SHP77 (cell line): ENCODE data around the gene SYNRG.

Source experiments
- DNase-seq, 2 experiments: peaks; one replicate each; lab custom pipeline; 2025; lab: John Stamatoyannopoulos, UW

Gene SYNRG

DNA sequence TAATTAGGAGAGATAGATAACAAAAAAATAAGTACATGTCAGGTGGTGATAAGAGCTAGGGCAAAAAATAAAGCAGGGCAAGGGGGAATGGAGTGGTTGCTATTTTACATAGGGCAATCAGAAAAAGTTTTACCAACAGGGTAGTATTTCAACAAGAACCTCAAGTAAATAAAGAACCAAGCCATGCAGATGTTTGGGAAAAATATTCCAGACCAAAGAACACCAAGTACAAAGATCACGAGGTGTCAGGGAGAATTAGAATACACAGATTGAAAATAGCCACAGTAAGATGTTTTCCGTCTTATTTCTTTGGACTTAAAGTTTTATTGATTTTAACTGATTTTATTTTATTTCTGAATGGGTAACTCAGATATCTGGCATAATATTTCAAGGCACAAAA, 11.1 kb downstream of the SYNRG start:
- DNase-seq, result no peak

DNA sequence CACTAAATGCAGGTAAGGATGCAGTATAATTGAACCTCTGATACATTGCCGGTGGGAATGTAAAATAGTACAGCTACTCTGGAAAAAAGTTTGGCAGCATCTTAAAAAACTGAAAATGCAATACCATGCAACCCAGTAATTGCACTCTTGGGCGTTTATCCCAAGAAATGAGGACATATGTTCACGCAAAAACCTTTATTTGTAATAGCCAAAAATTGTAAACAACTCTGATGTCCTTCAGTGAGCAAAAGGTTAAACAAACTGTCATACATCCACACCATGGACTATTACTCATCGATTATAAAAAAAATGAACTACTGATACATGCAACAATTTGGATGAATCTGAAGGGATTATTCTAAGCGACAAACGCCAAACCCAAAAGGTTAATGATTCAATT, 16.9 kb downstream of the SYNRG start:
- no peak for DNase-seq

DNA sequence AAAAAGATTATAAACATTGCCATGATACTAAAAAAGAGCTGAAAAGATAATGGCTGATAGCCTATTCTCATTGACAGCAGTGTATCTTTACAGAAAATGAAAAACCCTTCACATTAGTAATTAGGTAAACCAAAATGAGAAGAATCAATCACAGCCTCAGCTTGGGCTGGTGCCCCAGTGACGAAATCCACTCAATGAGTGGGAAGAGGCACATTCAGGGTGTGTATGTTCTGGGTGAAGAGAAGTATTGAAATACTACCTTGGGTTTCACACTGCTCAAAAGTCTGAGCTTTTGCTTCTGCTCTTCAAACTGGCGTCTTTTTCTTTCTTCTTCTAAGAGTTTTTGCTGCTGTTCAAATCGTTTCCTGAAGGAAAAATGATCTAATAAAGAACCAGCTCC, 24.2 kb downstream of the SYNRG start:
- DNase-seq, result no peak

DNA sequence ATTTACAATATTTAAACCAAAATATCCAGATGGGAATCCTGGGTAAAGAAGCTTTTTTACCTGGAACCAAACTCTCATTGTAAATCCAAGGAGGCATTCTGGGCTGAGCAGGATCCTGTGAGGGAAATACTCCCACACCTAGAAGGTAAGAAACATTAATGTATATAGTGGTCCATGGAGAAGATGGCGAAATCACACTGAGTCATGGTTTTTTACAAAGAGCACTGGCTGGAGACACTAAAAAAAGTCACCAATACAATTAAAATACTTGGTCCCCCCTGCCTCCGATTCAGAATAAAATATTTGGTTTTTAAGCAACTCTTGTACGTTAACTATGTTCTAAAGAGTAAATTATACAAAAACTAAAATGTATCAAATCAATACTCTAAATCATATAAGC, 32.9 kb downstream of the SYNRG start:
- DNase-seq, result no peak

DNA sequence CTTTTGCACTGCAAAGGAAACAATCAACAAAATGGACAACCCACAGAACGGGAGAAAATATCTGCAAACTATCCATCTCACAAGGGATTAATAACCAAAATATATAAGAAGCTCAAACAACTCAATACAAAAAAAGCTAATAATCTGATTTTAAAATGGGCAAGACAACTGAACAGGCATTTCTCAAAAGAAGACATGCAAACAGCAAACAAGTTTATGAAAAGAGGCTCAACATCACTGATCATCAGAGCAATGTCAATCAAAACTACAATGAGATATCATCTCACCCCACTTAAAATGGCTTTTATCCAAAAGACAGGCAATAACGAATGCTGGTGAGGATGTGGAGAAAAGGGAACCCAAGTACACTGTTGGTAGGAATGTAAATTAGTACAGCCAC, 34.8 kb downstream of the SYNRG start:
- DNase-seq, result no peak

DNA sequence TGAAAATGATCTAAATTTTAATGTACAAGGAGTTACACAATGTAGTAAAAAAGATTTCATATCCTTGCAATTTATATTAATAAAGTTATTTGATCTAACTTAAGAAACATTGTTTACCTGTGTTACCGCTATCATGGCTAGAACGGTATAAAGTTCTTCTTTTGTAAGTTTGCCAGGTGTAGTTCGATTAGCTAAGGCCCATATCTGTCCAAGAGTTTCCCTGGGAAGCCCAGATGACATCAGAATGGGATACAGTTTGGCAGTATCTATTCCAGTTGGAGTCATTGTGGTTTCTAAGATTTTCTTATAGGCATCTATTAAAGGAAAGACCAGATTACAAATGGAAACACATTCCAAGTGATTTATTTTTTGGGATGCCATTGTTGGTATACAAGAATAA, 37.5 kb downstream of the SYNRG start:
- DNase-seq, result no peak

DNA sequence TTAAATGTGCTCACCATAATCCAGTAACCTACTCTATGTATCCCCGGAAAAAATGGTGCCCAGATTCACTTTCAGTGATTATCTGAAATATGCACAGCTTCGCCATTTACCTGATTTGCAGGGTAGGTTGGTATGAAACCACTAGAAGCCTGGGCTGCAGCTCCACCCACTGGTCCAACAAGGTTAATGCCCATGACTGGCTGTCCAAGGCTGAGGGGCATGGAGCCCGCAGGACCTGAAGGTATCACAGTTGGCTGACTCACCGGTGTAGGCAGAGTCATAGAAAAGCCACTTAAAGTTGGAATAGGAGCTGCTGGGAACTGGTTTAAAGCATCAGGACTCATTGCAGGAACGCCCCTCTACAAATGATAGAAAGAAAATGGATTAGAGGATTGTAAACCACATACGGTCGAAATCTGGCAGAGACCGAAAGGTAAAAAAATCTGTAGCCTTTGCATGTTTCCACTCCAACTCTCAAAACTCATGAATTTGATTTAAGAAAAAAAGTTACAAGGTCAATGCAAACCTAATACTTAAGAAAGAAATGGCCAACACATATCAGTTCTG, 38.6 kb downstream of the SYNRG start:
- peak; percentile 47 to 49 for DNase-seq

DNA sequence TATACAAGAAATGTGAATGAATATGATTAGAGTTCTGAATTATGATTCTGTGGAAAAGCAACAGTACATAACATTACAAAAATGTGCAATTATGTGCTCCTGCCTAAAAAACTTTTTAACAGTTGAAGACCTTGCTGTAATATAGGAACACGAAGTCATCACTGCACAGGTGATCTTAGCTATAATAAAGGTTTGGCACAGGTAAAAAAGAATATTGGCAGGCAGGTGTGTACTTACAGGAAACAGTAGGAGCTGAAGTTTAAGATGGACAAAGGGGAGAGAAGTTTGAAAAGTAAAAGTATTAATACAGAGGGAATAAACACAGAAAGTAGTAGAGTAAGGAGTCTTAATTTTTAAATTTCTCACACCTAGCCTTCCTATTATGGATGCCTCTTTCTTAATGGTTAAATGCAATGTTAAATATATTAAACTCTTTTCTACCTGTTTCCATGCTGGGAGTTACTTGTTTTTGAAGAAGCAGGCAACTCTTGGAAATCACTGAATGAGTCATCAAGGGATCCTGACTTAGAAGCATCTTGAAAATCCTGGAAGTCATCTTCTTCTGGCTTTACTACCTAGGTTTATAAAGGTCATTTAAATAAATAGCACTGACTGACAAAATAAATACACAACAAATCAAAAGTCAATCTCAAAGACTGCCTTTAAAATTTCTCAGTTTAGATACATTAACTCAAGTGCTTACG, 40.7 kb downstream of the SYNRG start:
- DNase-seq, result no peak

DNA sequence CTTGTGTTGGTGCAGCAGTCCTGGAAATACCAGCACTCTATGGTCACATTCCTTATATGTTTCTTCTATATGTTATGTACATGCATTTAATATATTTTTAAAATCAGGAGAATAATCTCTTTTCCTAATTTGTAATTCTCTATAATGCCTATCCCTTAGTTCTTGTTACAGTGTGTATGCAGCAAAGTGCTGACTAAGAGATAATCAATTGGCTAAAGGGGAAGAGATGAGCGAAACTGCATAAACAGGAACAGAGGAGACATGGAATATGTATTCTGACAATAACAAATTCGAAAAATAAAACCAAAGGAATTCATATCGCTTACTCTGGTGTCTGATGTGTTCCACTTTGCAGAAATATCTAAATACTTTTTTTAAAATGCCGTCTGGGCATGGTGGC, 41.7 kb downstream of the SYNRG start:
- no peak for DNase-seq

DNA sequence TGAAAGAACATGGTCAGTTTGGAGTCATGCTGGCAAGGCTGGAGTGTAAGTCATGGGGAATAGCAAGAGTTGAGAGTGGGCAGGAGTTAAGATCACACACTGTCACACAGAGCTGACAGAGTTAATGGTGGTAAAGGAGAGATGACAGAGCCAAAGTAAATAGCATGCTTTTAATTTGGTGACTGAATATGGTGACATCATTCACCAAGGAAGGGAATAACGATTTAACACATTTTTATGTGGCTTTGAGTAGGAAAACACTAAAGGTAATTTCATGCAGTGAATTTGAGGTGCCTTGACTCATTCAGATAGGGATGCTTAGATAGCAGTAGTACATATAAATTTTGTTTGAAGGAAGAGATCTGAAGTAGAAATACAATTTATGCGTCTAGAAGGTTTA, 42.1 kb downstream of the SYNRG start:
- DNase-seq, result no peak

DNA sequence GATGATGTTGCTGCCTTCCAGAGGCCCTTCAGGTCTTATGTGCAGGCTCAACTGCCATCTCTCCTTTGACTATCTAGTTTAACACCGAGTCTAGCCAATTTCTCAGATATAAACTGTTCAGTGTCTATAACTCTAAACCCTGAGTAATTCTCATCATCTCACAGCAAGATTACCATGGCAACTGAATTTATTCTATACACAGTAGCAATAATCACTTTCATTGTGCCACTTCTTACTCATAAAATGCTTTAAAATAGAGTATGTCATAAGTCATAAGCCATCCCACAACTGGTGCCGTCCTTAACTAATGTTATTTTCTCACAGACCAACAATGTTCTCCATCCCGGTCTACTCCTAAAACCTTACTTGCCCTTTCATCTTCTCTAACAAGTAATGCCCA, 45.0 kb downstream of the SYNRG start:
- DNase-seq, result no peak

DNA sequence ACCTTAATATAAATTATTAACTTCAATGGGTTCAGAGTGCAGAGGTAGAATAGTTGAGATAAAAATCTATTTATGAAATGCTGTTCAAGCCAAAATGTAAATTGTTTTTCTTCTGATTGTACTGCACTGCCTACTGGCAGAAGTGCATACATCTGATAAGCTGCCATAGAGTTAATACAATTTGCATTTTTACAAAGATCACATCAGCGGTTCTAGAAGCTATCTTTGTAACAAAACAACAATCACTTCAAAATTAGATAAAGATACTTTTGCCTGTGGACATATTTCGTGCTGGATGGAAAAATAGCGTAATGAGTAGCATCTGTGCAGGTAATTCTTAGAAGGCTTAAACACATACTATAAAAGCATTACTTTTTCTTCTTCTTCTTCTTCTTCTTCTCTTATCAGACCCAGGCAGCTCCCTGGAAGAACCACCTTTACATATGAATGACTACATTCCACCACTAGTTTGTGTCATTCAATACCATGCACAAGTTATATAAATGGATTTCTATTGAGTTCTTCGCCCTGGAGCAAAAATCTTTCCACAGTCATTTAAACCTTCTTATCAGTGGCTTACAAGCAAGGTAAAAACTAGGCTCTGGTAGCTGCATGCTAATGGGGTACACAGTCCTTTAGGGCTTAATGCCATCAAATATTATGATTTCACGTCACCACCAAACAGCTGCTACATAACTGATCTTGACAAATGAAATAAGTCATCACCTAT, 47.0 kb downstream of the SYNRG start:
- DNase-seq, result no peak

DNA sequence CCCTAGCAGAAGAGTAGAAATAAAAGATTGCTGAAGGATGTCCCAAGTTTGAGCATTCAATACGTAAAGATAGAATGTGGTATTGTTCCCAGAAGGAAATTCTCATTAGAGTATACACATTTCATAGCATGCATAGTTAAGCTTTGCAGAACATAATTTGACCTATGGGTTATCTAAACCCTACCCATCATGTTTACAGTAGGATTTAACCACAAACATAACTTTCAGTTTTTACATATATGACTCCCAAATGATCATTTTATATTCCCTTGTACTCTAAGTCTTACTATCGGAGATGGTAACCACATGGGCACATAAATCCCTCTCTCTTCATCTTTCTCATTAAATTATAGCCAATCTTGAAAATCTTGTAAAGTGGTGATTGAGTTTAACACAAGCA, 50.9 kb downstream of the SYNRG start:
- no peak for DNase-seq

DNA sequence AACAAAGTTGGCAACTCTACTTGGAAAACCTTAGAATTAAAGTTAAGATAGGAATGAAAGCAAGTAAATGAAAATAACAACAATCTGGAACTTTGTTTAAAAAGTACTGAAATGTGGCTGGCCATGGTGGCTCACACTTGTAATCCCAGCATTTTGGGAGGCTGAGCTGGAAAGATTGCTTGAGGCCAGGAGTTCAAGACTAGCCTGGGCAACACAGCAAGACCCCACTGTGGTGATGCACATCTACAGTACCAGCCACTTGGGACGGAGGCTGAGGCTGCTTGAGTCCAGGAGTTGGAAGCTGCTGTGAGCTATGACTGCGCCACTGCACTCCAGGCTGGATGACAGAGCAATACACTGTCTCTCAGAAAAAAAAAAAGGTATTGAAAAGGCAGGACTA, 51.7 kb downstream of the SYNRG start:
- DNase-seq, result no peak

DNA sequence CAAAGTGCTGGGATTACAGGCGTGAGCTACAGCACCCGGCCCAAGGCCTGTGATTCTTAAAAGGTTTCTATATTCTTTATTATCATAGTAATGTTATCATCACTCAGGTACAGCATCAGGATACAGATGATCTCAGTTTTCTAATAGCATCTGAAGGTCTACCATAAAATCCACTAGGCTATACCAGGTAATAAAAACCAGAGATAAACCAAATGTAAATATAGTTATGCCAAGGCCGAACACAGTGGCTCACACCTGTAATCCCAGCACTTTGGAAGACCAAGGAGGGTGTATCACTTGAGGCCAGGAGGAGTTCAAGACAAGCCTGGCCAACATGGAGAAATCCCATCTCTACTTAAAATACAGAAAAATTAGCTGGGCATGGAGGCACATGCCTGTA, 53.8 kb downstream of the SYNRG start:
- no peak for DNase-seq

DNA sequence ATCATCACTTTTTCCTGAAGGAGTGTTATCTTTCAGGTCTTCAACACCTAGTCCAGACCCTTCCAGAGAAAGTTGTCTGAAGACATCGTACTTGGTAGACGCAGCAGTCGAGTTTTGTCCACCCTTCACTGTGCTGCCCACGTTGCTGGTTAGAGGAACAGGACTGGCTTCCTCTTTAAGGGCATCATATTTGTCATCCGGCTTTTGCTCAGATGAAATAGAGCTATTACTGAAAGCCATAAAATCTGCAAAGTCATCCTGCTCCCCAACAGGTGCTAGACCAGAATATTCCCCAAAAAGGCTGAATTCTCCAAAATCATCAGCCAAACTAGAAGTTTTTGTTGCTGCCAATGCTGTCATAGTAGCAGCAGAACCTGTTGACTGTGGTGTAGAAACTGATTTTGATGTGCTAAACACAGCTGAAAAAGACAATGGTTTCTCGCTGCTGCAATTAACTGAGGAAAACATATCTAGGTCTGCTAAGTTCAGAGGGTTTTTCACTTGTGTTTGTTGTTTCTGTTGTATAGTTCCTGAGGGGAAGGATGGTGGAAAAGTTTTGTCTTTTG, 55.7 kb downstream of the SYNRG start:
- no peak for DNase-seq

DNA sequence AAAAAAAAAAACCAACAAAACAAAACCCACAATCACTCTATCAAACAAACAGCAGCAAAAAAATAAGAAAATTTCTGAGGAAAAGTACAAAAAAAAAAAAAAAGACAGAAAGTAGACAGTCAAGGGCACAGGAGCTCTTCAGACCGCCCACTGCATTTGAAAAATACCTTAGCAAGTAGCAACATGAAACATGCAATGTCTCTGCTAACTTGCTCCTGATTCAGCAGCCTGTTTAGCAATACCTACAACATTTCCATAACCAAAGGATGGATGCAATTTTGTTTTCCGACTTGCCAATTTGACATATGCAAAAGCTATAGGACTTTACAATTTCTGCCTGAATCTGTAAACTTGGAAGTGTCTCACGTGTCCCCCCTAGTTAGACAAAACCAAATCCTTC, 57.4 kb downstream of the SYNRG start:
- no peak for DNase-seq

DNA sequence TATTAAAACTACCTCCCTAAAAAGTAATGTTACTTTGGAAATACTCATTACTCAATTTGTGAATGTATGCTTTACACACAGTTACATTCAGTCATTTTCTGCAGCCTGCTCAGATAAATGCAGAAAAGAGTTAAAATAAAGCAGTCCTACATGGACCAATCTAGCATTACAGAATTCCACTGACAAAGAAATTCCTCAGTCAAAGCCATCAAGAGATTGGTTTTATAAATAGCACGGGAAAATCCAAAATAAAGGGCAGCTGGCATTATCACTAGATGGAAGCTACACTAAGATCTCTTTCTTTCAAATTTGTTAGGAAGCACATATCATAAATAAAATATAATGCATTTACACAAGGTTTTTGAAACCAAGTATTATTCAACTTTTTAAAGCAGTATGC, 61.2 kb downstream of the SYNRG start:
- DNase-seq, result no peak

DNA sequence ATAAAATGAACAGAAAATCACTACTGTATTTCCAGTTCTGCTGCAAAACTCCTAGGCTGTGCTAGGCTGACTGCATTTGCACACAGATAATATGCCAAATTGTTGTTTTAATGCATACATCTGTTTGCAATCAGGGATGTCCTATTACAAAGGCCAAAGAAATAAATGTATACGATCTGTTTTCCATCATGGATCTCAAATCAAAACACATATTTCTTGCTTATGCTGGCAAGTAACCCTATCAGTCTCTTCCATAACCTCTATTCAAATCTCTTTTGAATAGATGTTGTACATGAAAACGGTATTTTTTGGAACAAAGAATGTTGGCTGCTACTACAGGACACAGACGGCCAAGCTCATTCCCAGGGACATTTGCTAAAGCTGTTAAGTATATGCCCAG, 62.9 kb downstream of the SYNRG start:
- DNase-seq, result no peak

DNA sequence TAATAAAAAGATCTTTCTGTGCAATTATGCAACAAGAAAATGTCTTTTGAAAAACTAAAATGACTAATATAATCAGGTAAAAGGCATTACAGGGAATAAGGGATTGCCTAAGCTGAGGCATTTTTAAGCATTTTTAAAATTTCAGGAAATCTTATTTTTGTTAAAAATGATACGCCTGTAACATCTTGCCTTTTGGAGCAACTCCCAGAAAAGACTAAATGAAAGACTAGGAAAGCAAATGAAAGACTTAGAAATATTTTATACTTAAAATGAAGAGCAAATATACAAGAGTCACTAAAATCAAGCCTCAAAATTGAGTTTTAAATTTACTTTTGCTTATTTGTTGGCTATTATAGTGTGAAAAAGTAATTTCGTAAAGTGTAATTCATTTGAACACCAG, 63.7 kb downstream of the SYNRG start:
- no peak for DNase-seq

DNA sequence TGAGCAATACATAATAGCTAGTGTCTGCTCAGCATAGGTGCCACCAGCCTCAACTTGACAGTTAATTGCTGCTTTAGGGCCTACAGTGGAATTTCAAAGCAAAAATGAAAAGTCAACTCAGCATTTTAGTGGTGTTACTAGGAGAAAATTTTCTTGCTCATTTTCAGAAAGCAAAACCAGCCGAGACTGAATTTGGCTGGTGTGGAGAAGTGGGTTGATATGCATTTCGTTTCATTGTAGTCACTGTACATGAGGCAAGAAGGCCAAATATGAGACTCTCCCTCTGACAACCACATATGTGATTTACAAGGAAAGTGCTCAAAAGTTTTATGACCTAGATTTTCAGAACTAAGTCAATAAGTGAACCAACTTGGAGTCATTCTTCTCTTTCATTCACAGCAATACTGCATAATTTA, 65.6 kb downstream of the SYNRG start:
- no peak for DNase-seq

DNA sequence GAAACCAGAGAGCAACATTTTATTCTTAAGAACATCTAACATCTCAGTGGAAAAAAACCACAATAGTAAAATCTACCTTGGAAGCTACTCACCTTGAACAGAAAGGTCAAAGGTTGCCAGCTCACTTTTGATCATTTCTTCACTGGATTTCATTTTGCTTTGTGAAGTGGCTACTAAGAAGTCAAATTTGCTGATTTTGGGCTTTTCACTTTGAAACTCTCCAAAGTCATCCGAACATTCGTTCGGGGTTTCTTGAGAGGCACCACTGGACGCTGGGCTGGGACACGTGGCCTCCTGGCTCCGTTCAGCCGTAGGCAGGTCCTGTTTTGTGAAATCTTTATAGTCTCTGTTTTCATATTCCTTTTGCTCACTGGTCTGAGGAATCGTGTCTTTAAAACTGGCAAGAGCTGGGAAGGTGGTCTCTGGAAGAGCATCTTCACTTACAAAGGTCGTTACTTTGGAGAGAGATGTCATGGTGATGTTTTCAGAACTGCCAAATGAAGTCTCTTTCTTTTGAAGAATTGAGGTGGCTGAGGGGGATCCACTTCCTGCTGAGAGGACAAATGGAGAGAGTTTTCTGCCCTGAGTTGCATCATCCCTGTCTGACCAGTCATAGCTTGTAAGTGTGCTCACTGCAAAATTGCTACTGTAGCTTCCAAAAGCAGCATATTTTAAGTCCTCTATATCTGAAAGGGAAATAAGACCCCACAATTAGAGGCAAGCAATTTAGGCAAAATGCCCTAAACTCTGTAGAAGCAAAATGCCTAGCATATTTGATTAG, 67.1 kb downstream of the SYNRG start:
- no peak for DNase-seq
